Uterus (tissue), 4 donors: Measurements from ENCODE around the gene CDH24. TPM values are rescaled to one million over a fixed set of nuclear protein-coding genes. Genes with fewer than 3 reads are reported as not detected.

ENCODE experiments used
- DNase-seq, 2 donors: peaks; one replicate each; pipeline ENCODE4 v3.0.0-alpha.2; 2019 to 2020
- H3K27ac ChIP-seq, 2 donors: fragments of 200-600 bp; sonication (generic); 1 replicate in 1 of 2; 2 replicates in 1 of 2; pipeline ENCODE4 v1.5.1; 2016 to 2018
- H3K27me3 ChIP-seq, 2 donors: fragments of 200-600 bp; sonication (generic); one replicate each; pipeline ENCODE4 v1.5.1; 2018 to 2019; ENCODE audit warnings: control low read depth in 1 of 2
- H3K36me3 ChIP-seq, 2 donors: fragments of 200-600 bp; sonication (generic); one replicate each; pipeline ENCODE4 v1.5.1; 2019; ENCODE audit warnings: control low read depth in 1 of 2
- H3K4me1 ChIP-seq, 2 donors: fragments of 200-600 bp; sonication (generic); one replicate each; pipeline ENCODE4 v1.5.1; 2018 to 2019; ENCODE audit warnings: control low read depth in 1 of 2
- H3K4me3 ChIP-seq, 2 donors: fragments of 200-600 bp; sonication (generic); 1 replicate in 1 of 2; 2 replicates in 1 of 2; pipeline ENCODE4 v1.5.1; 2018 to 2019; ENCODE audit warnings: mild to moderate bottlenecking in 1 of 2
- H3K9me3 ChIP-seq, 2 donors: fragments of 200-600 bp; sonication (generic); one replicate each; pipeline ENCODE4 v1.5.1; 2019; ENCODE audit warnings: control low read depth in 1 of 2
- POLR2A ChIP-seq, 2 donors: fragments of 450-650 bp; IDR thresholded peaks; one replicate each; pipeline ENCODE4 v1.6.1; 2016; ENCODE audit warnings: antibody characterized with exemption in 2 of 2, mild to moderate bottlenecking in 1 of 2, moderate library complexity in 1 of 2
- intact Hi-C: fragments of 100-400 bp; cut with DNase I; formaldehyde crosslinking; loops from one replicate; pipeline ENCODE4 v1.15.1; 2023; ENCODE audit warnings: low total_unique reads
- total RNA-seq, 4 donors: library from RNA; depleted of rRNA in 3 of 4; stranded (reverse); fragments of >200 nt in 3 of 4; gene quantifications; one replicate each; pipeline versions ENCODE4 v1.1.0 to v1.2.4, GENCODE V29; 2014 to 2023
- TF ChIP-seq, protein P1 (sequence below), 4 experiments: fragments of 200-600 bp in 2 of 4; fragments of 450-650 bp in 2 of 4; sonication (generic) in 2 of 4; IDR thresholded peaks; one replicate each; pipeline ENCODE4 v1.5.1; 2016 to 2019; ENCODE audit warnings: antibody characterized with exemption in 4 of 4, mild to moderate bottlenecking in 2 of 4, moderate library complexity in 1 of 4
- donor health status: DM: yes; HTN: yes; CAD: no.

CDH24 gene
- total RNA-seq, 4 donors from 2014 or later, result 6.5 to 18.0 (median 13.8) TPM

DNA sequence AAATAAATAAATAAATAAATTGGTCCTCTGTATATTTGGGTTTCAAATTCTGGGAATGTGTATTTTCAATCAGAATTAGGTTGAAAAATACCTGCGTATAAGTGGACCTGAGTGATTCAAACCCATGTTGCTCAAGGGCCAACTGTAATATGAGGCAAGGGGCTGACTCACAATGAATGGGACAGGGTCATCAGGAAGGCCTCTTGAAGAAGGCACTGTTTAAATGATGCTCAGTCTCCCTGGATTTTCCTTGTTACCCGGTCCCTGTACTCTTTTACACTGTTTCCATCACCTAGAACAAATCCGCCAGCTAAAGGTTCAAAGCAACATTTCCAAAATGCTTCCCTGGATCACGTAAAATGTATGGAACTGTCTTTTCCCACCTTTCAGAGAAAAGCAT is 26.4 kb downstream of the CDH24 start:
- intact Hi-C loops, result no loop called here
- Histone ChIP-seq H3K9me3 (no peaks in the 10 kb centered on the region), H3K36me3 (no peaks in the 10 kb centered on the region), H3K4me1 (peaks cover 0 to 7% of the 10 kb centered on the region in 2 donors), H3K27me3 (no peaks in the 10 kb centered on the region), H3K4me3 (no peak overlapping the region), H3K27ac (no peak overlapping the region)
- TF ChIP-seq POLR2A (IDR thresholded peaks at IDR 0.05), result no peak
- TF ChIP-seq, protein P1, sequence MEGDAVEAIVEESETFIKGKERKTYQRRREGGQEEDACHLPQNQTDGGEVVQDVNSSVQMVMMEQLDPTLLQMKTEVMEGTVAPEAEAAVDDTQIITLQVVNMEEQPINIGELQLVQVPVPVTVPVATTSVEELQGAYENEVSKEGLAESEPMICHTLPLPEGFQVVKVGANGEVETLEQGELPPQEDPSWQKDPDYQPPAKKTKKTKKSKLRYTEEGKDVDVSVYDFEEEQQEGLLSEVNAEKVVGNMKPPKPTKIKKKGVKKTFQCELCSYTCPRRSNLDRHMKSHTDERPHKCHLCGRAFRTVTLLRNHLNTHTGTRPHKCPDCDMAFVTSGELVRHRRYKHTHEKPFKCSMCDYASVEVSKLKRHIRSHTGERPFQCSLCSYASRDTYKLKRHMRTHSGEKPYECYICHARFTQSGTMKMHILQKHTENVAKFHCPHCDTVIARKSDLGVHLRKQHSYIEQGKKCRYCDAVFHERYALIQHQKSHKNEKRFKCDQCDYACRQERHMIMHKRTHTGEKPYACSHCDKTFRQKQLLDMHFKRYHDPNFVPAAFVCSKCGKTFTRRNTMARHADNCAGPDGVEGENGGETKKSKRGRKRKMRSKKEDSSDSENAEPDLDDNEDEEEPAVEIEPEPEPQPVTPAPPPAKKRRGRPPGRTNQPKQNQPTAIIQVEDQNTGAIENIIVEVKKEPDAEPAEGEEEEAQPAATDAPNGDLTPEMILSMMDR (IDR thresholded peaks at IDR 0.05), result no peak
- no peak for DNase-seq

DNA sequence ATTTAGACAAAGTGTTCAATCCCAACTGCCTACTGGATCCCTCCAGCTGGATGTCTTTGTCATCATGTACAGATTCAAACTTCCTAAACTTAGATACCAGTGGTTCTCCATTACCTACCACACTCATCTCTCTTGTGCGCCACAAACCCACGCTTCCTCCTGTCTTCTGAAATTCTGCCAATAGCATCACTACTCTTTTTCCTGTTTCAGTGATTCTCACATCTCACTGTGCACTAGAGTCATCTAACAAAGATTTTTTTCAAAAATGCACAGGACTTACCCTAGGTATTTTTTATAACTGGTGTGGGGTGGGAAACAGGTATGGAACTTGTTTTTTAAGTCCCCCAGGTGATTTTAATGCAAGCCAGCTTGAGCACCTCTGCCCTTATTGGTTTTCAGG is 28.5 kb downstream of the CDH24 start:
- Histone ChIP-seq H3K27me3 (no peaks in the 10 kb centered on the region), H3K36me3 (no peaks in the 10 kb centered on the region), H3K27ac (no peak overlapping the region), H3K4me3 (no peak overlapping the region), H3K4me1 (peaks cover 0 to 5% of the 10 kb centered on the region in 2 donors), H3K9me3 (no peaks in the 10 kb centered on the region)
- intact Hi-C loops, result no loop called here
- no peak for DNase-seq
- TF ChIP-seq, protein P1 (IDR thresholded peaks at IDR 0.05), result no peak
- TF ChIP-seq POLR2A (IDR thresholded peaks at IDR 0.05), result no peak

DNA sequence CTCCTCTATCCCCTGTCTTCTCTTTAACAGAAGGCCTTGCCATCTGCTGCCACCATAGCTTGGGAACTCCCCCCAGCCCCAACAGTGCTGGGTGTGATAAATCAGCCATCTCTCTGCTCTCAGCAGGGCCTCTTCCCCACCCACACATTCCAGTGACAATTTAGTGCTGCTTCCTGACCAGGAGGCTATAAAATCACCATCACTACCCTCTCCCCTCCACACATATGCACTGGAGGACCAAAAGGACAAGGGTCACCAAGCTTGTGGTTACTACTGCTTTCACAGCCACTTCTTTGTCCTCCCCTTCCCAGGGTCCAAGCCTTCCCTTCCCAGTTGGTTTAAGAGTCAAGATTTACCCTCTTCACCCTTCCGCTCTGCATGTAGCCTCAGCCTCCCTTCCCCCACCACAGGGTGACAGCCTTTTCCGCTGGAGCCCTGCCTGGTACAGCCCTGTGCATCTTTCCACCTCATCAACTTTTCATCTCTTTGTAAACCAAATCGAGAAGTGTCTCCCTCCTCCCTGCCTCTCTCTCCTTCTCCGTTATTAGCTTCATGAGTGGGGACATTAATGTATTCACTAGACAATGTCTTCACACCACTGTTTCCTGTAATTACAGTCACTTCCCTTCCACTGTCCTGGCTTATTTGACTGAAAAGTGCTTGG is 32.0 kb downstream of the CDH24 start:
- no peak for DNase-seq
- no peaks in the 10 kb centered on the region for H3K4me1 ChIP-seq
- no peak overlapping the region for H3K4me3 ChIP-seq
- no peaks in the 10 kb centered on the region for H3K9me3 ChIP-seq
- intact Hi-C loops, result no loop called here
- TF ChIP-seq, protein P1 (IDR thresholded peaks at IDR 0.05), result no peak
- TF ChIP-seq POLR2A (IDR thresholded peaks at IDR 0.05), result no peak
- no peaks in the 10 kb centered on the region for H3K36me3 ChIP-seq
- no peaks in the 10 kb centered on the region for H3K27me3 ChIP-seq
- H3K27ac ChIP-seq, result no peak overlapping the region

DNA sequence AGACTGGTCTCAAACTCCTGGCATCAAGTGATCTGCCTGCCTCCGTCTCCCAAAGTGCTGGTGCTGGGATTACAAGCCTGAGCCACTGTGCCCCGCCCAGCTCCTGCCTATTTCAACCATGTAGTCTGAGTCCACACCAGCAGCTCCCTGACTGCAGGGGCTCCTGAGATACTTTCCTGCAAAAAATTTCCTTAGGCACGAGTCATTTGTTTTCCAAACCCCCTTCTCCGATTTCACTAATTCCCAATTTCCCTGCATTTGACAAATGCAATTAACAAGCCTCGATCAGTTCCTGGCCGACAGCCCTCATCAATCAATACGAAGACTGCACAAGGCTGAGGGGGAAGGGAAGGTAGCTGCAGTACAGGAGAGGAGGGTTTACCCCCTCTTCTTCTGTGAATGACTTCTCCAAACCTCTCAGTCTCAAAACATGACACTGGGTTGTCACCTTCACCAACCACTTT is 32.7 kb downstream of the CDH24 start:
- TF ChIP-seq, protein P1 (IDR thresholded peaks at IDR 0.05), result no peak
- no peak for TF ChIP-seq POLR2A (IDR thresholded peaks at IDR 0.05)
- intact Hi-C loops, result no loop called here

DNA sequence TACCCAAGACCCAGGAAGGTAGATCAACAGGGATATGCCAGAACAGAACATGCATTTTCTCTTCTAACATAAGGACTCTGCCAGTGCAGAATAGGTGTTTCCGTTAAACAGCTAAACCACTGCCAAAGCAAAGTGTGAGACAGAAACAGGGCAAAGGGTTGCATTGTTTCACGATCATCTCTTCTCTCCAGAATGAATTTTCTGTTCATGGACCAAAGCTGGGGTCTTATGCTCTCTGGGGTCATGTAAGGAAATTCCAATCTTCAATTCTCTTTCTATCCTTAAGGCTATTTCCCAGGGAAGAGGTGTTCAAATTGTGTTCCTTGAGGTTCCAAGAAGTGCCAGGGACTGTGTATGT is 33.5 kb downstream of the CDH24 start:
- intact Hi-C loops, result no loop called here
- Histone ChIP-seq H3K36me3 (no peaks in the 10 kb centered on the region), H3K27me3 (no peaks in the 10 kb centered on the region)

More for the DNA sequence above, 32.7 kb downstream of the CDH24 start:
- H3K4me3 ChIP-seq, result no peak overlapping the region
- no peaks in the 10 kb centered on the region for H3K36me3 ChIP-seq
- no peak overlapping the region for H3K27ac ChIP-seq
- no peaks in the 10 kb centered on the region for H3K9me3 ChIP-seq
- no peaks in the 10 kb centered on the region for H3K4me1 ChIP-seq
- DNase-seq, result no peak
- H3K27me3 ChIP-seq, result no peaks in the 10 kb centered on the region

More for the DNA sequence above, 33.5 kb downstream of the CDH24 start:
- no peak for TF ChIP-seq POLR2A (IDR thresholded peaks at IDR 0.05)
- TF ChIP-seq, protein P1 (IDR thresholded peaks at IDR 0.05), result no peak
- no peak for DNase-seq
- Histone ChIP-seq H3K4me1 (no peaks in the 10 kb centered on the region), H3K4me3 (no peak overlapping the region), H3K27ac (no peak overlapping the region), H3K9me3 (no peaks in the 10 kb centered on the region)
